GM18873 (cell line): Measurements from ENCODE around the gene RNU2-1.
"Not testable (repeated sequence)": the region's sequence is repeated elsewhere in the genome, so short reads cannot be mapped to it uniquely, and the experiment has no call there.

Source experiments
- ATAC-seq: cut with Tn5 transposase; IDR thresholded peaks from one replicate; pipeline ENCODE4 v1.9.1; 2021; ENCODE audit warnings: mild to moderate bottlenecking, moderate library complexity, moderate number of reproducible peaks; ENCODE audit not compliant: unreplicated experiment, low FRiP score

The RNU2-1 gene

DNA sequence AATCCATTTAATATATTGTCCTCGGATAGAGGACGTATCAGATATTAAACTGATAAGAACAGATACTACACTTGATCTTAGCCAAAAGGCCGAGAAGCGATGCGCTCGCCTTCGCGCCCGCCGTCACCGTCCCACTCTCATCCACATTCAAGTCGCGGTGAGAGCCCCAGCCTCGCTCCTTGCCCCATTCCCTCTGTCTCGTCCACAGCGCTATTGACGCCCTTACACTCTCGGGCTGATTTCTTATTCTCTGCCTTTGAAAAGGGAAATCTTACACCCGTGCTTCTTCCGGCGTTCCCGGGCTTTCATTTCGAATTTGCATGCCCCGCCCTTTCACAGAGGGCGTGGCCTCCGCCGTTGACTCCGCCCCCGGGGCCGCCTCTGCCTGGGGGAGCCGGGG, at the start of gene RNU2-1:
RNU2-1 (minus strand) TSS at position 101 of the 400 bp plus-strand sequence.
- not testable (repeated sequence) for ATAC-seq

DNA sequence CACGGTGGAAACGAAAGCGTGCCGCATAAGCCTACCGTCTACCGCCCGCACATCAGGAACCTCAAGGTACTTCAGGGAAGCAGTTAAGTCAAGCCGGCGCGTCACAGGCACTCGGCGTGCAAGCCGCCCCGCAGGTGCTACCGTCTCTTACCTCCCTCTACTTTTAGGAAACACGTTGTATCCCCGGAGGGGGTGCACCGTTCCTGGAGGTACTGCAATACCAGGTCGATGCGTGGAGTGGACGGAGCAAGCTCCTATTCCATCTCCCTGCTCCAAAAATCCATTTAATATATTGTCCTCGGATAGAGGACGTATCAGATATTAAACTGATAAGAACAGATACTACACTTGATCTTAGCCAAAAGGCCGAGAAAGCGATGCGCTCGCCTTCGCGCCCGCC, 39.1 kb upstream of the RNU2-1 start:
- ATAC-seq = not testable (repeated sequence)

GRCh38 chr17:43272483-43272882, 38.7 kb upstream of the RNU2-1 start:
- ATAC-seq = not testable (repeated sequence)

GRCh38 chr17:43270552-43271504, 37.1 kb upstream of the RNU2-1 start:
- ATAC-seq = not testable (repeated sequence)

- not testable (repeated sequence) for ATAC-seq
Measured at GRCh38 chr17:43246456-43246855, 12.7 kb upstream of the RNU2-1 start.

- not testable (repeated sequence) for ATAC-seq
Measured at GRCh38 chr17:43240596-43241352, 7.0 kb upstream of the RNU2-1 start.

DNA sequence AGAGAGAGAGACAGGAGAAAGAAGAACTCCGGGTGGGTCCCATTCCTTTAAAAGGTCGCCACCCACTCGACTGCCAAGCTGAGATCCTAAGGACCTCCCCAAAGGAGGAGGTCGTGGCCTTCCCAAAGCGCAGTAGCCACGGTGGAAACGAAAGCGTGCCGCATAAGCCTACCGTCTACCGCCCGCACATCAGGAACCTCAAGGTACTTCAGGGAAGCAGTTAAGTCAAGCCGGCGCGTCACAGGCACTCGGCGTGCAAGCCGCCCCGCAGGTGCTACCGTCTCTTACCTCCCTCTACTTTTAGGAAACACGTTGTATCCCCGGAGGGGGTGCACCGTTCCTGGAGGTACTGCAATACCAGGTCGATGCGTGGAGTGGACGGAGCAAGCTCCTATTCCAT, 5.8 kb upstream of the RNU2-1 start:
- ATAC-seq = not testable (repeated sequence)

DNA sequence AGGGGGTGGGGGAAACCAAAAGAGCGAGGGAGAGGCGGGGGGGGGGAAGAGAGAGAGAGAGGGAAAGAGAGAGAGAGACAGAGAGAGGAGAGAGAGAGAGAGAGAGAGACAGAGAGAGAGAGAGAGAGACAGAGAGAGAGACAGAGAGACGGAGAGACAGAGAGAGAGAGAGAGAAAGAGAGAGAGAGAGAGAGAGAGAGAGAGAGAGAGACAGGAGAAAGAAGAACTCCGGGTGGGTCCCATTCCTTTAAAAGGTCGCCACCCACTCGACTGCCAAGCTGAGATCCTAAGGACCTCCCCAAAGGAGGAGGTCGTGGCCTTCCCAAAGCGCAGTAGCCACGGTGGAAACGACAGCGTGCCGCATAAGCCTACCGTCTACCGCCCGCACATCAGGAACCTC, 514 bp downstream of the RNU2-1 start:
- not testable (repeated sequence) for ATAC-seq

DNA sequence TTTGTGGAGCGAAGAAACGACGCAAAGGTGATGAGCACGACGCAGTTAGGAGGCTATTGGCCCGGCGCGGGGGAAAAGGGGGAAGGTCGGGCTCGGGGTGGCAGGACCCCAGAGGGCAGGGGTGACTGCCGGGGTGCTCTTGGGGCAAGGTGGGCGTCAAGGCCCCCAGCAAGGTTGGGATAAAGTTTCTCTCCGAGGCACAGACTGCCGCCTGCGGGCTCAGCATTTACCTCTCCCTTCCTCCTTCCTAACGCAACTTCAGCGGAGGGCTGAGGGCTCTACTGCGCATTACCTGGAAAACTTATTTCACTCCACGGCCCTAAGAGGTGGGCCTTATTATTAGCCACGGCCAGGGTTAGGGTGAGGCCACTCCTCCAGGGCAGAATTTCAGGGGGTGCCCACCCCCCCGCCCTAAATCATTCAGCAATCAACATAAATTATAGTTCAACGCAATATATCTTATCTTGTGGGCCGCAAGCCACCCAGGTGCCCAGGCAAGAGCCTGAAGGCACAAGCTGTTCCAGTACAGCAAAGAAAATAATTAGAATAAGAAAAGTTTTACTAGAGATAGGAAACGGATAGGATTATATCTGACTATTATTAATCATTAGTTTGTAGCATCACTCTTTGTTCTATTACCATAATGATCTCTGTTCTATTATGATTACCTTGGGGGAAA, 1.6 kb downstream of the RNU2-1 start:
- ATAC-seq = not testable (repeated sequence)

- ATAC-seq = not testable (repeated sequence)
Measured at GRCh38 chr17:43231205-43232020, 2.4 kb downstream of the RNU2-1 start.

GRCh38 chr17:43228020-43228782, 5.6 kb downstream of the RNU2-1 start, which contains the start of gene CCDC200:
CCDC200 (minus strand) TSS chr17:43228623; CDS start chr17:43228554, 69 bp downstream.
- ATAC-seq = not testable (repeated sequence)

DNA sequence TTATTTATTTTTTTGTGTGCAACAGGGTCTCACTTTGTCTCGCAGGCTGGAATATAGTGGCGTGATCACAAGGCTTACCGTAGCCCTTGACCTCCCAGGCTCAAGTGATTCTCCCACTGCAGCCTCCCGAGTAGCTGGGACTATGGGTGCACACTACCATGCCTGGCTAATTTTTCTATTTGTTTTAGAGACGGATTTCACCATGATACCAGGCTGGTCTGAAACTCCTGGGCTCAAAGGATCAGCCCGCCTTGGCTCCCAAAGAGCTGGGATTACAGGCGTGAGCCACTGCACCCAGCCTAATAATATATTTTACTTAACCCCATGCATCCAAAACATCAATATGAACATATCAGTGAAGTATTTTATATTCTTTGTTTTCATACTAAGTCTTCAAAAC, 7.4 kb downstream of the RNU2-1 start:
- no peak for ATAC-seq

GRCh38 chr17:43224146-43224705, 9.6 kb downstream of the RNU2-1 start:
- no peak for ATAC-seq

- ATAC-seq = no peak
Measured at GRCh38 chr17:43220511-43221125, 13.2 kb downstream of the RNU2-1 start.

DNA sequence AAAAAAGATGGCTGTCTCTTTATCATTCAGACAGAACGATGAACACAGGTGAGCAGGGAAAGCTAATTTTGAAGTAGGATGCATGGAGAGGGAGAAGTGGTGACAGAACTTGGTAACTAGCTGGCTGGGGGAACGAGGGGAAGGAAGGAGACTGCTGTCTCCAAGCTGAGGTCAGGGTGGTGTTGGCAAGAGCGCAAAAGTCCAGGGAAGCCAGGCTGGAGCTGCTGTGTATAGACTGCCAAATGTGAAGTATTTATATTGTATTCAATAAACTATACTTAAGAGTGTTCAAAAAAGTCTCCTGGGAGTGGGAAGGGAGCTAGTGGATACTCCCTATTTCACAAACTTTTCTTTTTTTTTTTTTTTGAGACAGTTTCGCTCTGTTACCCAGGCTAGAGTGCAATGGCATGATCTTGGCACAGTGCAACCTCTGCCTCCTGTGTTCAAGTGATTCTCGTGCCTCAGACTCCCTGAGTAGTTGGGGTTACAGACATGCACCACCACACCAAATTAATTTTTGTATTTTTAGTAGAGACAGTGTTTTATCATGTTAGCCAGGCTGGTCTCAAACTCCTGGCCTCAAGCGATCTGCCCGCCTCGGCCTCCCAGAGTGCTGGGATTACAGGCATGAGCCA, 13.9 kb downstream of the RNU2-1 start:
- ATAC-seq = no peak

GRCh38 chr17:43219001-43219400, 14.8 kb downstream of the RNU2-1 start:
- no peak for ATAC-seq

DNA sequence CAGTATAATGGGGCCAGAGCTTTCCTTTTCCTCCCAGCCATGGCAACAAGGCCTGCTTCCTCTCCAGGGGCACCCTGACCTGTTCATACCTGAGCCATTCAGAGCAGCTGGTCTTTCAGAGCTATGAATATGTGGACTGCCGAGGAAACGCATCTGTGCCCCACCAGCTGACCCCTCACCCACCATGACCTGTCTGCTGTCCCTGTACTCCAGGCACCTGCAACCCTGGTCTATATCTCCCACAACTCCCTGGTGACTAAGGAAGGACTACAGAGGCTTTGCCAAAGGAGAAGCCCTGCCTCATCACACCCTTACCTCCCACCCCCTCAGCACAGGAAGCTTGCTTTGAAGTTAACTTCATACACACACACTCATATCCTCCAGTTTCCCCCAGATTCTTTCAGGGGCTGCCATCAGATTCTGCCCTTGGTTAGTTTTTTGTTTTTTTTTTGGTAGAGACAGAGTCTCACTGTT, 16.1 kb downstream of the RNU2-1 start:
- ATAC-seq = no peak
